Dermis blood vessel endothelial cell (primary cell): ENCODE results near the gene RTL5. TPM values are rescaled to one million over a fixed set of nuclear protein-coding genes. Genes with fewer than 3 reads are reported as not detected.
A peak's percentile ranks its signal among the peaks of the same experiment; 100 is the strongest.

Experiments
- DNase-seq: peaks from one replicate; pipeline ENCODE4 v3.0.0; 2010
- total RNA-seq: library from RNA; depleted of rRNA; stranded (reverse); fragments of >200 nt; gene quantifications from 2 replicates; pipeline ENCODE4 v1.2.3, GENCODE V29; 2014

The RTL5 gene
- total RNA-seq, 1 donor from 2014 or later = 0.51 TPM

DNA sequence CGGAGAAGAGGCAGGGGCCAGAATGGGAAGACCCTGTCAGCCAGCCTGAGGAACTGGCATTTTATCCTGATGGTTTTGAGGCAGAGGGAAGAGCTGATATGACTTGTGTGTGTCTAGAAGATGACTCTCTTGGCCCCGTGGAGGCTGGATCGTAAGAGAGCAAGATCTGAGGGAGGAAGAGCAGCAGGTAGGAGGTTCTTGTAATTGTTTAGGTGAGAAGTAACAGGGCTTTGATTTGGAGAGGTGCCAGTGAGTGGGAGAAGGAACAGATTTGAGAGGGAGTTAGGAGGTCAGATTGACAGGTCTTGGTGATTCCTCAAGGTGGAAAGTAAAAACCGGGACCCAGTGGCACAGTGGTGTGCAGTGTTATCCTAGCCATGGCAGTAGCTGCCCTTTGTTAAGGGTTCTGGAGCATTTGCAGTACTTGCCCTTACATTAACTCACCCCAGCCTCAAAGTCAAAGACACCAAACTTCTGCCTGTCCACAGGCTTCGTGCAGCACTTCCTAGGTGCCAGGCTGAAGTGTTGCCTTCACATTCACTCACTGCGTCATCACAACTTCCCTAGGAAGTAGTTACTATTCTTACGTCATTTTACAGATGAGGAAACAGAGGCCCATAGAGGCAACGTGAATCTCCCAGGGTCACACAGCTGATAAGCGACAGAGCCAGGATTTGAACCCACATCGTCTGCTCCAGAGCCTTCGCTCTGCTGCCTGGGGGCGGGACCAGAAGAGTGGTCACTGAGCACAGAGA lies 23.7 kb downstream of the RTL5 start:
- DNase-seq = no peak

DNA sequence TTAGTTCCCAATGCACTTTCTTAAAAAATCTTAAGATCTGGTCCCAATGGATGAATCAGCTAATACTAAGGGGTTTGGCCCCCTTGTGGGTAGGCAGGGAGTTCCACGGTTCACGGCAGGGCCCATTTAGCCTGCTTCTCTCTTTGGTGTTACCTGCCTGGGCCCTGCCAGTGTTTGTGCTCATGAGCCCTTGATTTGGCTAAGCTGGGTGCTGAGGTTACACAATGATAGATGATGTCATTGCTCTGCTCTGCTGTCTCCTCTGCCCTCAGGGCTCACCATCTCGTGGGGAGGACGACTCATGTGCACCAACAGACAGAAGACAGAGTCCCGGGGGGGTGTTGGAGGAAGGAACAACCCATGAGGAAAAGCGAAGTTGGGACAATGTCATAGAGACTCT lies 24.4 kb downstream of the RTL5 start:
- no peak for DNase-seq

- no peak for DNase-seq
These were observed 26.3 kb downstream of the RTL5 start for GRCh38 chrX:72105436-72105835.

GRCh38 chrX:72102760-72103159 lies 29.0 kb downstream of the RTL5 start:
- DNase-seq = no peak

DNA sequence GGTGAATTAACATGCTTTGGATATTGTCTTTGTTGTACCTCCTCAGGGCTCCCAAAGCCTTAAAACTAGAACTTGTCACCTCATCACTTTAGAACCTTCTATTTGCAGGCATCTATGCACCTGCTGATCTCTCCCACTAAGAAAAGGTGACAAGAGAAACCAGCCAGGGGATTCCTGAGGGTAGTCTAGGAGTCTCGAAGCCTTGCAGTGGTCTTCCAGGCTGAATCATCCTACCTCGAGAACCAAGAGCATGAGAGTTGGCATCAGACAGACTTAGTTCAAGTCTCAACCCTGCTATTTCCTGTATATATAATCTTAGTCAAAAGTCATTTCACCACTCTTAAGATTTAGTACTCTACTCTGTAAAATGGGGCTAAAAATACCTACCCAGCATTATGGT lies 29.6 kb downstream of the RTL5 start:
- DNase-seq = no peak

DNA sequence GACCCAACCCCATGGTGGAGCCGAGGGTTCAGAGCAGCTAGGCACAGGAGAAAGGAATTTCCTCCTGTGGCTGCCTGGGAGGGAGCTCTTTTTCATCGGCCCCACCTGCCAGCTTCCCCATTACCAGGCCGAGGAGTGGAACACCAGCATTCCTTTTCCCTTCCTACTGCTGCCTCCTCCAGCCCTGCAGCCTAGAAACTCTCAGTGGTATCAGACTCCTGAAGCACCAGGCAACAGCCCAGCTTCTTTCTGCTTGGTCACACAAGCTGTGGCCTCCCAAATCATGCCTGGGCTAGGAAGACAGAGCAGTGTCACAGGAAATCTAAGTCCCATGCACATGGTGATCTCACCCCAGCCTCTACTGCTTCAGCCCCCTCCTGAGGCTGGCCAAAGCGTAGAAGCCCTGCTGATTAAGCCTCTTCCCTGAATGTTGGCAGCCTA lies 30.1 kb downstream of the RTL5 start:
- DNase-seq = no peak

DNA sequence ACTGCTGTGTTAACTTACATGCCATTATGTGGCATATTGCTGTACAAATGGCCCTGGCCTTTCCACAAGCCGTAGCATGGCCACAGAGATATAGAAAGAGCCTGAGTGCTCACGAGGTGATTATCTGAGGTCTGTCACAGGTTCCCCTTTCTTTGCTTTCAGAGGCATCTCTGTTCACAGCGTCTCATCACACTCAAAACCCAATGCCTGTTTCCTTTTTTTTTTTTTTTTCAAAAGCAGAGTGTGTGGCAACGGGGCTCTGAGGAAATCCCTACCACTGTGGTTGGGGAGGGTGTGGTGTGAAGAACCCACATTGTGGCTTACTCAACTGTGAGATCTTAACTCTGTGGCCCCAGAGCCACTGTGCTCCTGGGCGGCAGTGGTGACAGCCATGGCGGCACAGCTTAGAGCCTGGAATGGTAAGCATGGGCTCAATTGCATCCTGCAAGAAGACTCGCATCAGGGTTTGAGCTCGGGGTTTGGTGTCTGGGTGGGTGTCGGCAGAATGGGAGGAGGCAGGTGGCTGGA lies 30.8 kb downstream of the RTL5 start:
- no peak for DNase-seq

DNA sequence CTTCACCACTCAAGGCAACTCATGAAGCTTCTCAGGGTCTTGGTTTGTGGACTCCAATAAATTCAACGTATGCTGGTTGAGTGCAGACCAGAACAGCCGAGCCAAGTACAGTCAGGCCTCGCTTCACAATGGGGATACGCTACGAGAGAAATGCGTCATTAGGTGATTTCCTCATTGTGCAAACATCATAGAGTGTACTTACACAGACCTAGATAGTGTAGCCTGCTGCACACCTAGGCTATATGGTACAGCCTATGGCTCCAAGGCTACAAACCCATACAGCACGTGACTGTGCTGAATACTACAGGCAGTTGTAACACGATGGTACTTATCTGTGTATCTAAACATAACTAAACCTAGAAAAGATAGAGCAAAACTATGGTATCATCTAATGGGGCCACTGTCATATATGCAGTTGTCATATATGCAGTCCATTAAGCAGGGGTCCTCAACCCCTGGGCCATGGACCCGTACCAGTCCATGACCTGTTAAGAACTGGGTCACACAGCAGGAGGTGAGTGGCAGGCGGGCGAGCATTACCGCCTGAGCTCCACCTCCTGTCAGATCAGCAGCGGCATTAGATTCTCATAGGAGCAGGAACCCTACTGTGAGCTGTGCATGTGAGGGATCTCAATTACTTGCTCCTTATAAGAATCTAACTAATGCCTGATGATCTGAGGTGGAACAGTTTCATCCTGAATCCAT lies 31.5 kb downstream of the RTL5 start:
- DNase-seq = no peak

- no peak for DNase-seq
These were observed 34.6 kb downstream of the RTL5 start for GRCh38 chrX:72097098-72097497.

DNA sequence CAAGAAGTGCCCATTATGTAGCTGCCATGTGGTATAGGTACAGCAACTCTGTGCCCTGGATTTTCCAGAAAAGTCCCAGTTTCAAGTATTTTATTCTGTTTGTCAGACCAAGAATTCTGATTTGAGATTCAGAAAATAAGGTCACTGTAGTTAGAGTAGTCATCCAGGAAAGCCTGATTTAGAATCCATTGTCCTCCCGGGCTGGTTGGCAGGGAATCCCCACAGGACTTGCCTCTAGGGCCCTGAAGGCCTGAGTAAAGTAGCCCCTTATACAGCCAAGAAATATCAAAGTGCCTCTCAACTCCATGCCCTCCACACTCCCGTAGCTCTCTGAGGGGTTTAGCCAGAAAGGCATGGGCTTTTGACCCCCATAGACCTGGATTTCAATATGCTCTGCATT lies 36.3 kb downstream of the RTL5 start:
- peak; percentile 69 for DNase-seq

GRCh38 chrX:72094894-72095293 lies 36.8 kb downstream of the RTL5 start:
- peak; percentile 89 for DNase-seq

GRCh38 chrX:72089254-72089653 lies 42.5 kb downstream of the RTL5 start:
- DNase-seq = no peak

GRCh38 chrX:72088761-72089160 lies 43.0 kb downstream of the RTL5 start:
- no peak for DNase-seq

DNA sequence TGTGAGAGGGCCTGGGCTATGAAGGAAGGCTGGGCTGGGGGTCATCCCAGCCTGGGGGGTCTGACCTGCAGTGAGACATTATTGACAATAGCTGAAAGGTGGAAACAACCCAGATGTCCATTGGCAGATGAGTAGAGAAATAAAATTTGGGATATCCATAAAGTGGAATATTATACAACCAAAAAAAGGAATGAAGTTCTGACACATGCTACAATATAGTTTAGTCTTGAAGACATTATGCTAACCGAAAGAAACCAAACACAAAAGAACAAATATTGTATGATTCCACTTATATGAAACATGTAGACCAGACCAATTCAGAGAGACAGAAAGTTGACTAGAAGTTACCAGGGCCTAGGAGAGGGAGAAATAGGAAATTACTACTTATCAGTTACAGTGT lies 44.7 kb downstream of the RTL5 start:
- DNase-seq = no peak

- no peak for DNase-seq
These were observed 47.6 kb downstream of the RTL5 start for GRCh38 chrX:72084114-72084513.

DNA sequence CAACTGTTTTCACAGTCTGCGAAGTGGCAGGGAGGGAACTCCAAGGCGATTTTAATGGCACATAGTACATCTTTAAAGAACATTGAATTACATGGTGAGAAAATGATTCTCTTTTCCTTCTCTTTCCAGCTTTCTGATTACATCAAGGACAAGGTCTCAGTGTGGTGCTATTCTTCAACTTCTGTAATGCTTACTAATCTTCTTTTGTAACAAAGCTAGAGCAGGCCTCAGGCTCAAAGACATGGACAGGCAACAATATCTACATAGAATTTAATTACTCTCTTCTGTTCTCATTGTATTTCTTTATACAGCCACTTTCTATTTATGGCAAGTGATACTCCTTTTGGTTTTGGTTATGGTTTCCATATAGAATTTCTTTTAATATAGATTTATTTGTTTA lies 48.4 kb downstream of the RTL5 start:
- DNase-seq = no peak

DNA sequence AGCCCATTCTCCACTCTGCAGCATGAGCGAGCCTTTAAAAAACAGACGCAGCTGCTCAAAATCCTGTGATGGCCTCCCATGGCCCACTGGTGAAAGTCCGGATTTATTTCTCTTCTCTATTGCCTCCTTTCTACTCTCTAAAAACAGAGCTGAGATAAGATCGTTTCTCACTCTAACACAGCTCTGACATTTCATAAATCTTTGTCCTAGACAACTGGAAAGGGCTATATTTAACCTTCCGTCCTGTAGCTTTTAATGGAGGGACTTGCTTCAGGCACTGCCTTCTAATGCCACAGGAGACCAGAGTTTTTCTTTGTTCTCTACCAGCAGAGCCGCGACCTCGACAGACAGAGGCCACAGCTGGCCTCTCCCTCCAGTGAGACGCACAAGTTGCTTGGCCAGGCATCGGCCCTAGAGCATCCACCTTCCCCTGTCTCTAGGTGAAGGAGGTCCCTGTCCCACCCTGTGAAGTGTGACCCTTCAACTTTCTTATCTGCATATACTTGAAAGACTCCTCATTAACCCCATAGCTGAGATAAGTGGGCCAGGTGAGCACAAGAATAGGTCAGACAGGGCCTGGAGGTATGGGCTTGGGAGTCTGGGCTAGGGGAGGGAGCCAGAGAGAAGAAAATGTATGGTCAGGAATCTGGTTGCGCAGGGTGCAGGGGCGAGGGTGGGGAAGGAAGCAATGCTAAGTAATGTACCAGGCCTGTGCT lies 50.0 kb downstream of the RTL5 start:
- DNase-seq = peak; percentile 20

- DNase-seq = no peak
These were observed 50.9 kb downstream of the RTL5 start for GRCh38 chrX:72080800-72081199.

DNA sequence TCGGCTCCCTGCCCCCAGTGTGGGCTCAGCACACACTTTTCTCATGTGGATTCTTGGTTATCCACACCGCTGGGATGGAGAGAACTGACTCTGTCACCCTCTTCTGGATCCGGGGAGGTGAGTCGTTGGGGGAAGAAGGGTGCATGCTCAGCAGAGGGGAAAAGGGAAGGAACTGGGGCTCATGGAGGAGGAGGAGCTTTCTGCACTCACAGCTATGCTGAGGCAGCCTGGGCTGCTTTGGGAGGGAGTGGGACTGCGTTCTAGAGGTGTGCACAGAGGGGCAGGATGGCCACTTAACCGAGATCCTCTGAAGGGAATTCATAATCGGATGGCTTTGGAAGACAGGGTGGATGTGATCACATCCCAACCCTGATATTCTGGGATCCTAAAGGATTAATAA lies 51.6 kb downstream of the RTL5 start:
- peak; percentile 28 for DNase-seq

- DNase-seq = peak; percentile 89
These were observed 52.1 kb downstream of the RTL5 start for GRCh38 chrX:72079607-72080006.

- peak; percentile 71 for DNase-seq
These were observed 53.3 kb downstream of the RTL5 start for GRCh38 chrX:72078411-72078810.
